Effector memory CD4-positive, alpha-beta T cell (primary cell): ENCODE results near the gene NPAS3.

Experiments
- DNase-seq, 3 donors: peaks; one replicate each; pipeline ENCODE4 v3.0.0-alpha.2; 2020
- H3K27ac ChIP-seq: 2 replicates; pipeline ENCODE4 v1.7.0; 2013; ENCODE audit warnings: mild to moderate bottlenecking, low read length, moderate library complexity; ENCODE audit not compliant: insufficient read depth, poor library complexity, severe bottlenecking
- H3K27me3 ChIP-seq: replicated peaks from 2 replicates; pipeline ENCODE4 v1.7.0; 2013; ENCODE audit warnings: mild to moderate bottlenecking, low read length; ENCODE audit not compliant: insufficient read depth, control insufficient read depth, poor library complexity, severe bottlenecking
- H3K36me3 ChIP-seq: 2 replicates; pipeline ENCODE4 v1.7.0; 2013; ENCODE audit warnings: mild to moderate bottlenecking, low read length, moderate library complexity; ENCODE audit not compliant: control insufficient read depth, insufficient read depth
- H3K4me1 ChIP-seq: 2 replicates; pipeline ENCODE4 v1.7.0; 2013; ENCODE audit warnings: low read length, mild to moderate bottlenecking; ENCODE audit not compliant: control insufficient read depth, insufficient read depth, poor library complexity, severe bottlenecking
- H3K4me3 ChIP-seq: 2 replicates; pipeline ENCODE4 v1.7.0; 2013; ENCODE audit warnings: low read length, low read depth, mild to moderate bottlenecking; ENCODE audit not compliant: insufficient read depth, poor library complexity, severe bottlenecking
- H3K9me3 ChIP-seq: 2 replicates; pipeline ENCODE4 v1.7.0; 2013; ENCODE audit warnings: mild to moderate bottlenecking, low read length, moderate library complexity; ENCODE audit not compliant: control insufficient read depth

The NPAS3 gene

GRCh38 chr14:33229269-33229929, 290.7 kb downstream of the NPAS3 start:
- Histone ChIP-seq H3K27me3 (no peaks in the 10 kb centered on the region), H3K4me3 (no peak overlapping the region), H3K27ac (no peak overlapping the region), H3K9me3 (no peaks in the 10 kb centered on the region), H3K36me3 (no peaks in the 10 kb centered on the region), H3K4me1 (no peaks in the 10 kb centered on the region)
- no peak for DNase-seq

GRCh38 chr14:33230021-33230420, 291.3 kb downstream of the NPAS3 start:
- Histone ChIP-seq H3K36me3 (no peaks in the 10 kb centered on the region), H3K27ac (no peak overlapping the region), H3K9me3 (no peaks in the 10 kb centered on the region), H3K4me1 (no peaks in the 10 kb centered on the region), H3K4me3 (no peak overlapping the region), H3K27me3 (no peaks in the 10 kb centered on the region)
- no peak for DNase-seq

GRCh38 chr14:33232031-33232430, 293.4 kb downstream of the NPAS3 start:
- Histone ChIP-seq H3K4me3 (no peak overlapping the region), H3K4me1 (no peaks in the 10 kb centered on the region), H3K27me3 (no peaks in the 10 kb centered on the region), H3K27ac (no peak overlapping the region), H3K36me3 (no peaks in the 10 kb centered on the region), H3K9me3 (no peaks in the 10 kb centered on the region)
- DNase-seq, result no peak

- no peak for DNase-seq
- H3K27me3 ChIP-seq, result no peaks in the 10 kb centered on the region
- H3K9me3 ChIP-seq, result no peaks in the 10 kb centered on the region
- H3K36me3 ChIP-seq, result no peaks in the 10 kb centered on the region
- no peak overlapping the region for H3K27ac ChIP-seq
- H3K4me3 ChIP-seq, result no peak overlapping the region
- no peaks in the 10 kb centered on the region for H3K4me1 ChIP-seq
Observed at GRCh38 chr14:33237115-33237740, 298.5 kb downstream of the NPAS3 start.

- no peak for DNase-seq
- no peak overlapping the region for H3K27ac ChIP-seq
- H3K9me3 ChIP-seq, result no peaks in the 10 kb centered on the region
- no peaks in the 10 kb centered on the region for H3K36me3 ChIP-seq
- H3K4me3 ChIP-seq, result no peak overlapping the region
- H3K27me3 ChIP-seq, result no peaks in the 10 kb centered on the region
- H3K4me1 ChIP-seq, result no peaks in the 10 kb centered on the region
Observed at GRCh38 chr14:33239465-33239864, 300.8 kb downstream of the NPAS3 start.

GRCh38 chr14:33240466-33240865, 301.8 kb downstream of the NPAS3 start:
- Histone ChIP-seq H3K4me3 (no peak overlapping the region), H3K27ac (no peak overlapping the region), H3K9me3 (no peaks in the 10 kb centered on the region), H3K27me3 (no peaks in the 10 kb centered on the region), H3K4me1 (no peaks in the 10 kb centered on the region), H3K36me3 (no peaks in the 10 kb centered on the region)
- DNase-seq, result no peak

- no peaks in the 10 kb centered on the region for H3K9me3 ChIP-seq
- no peaks in the 10 kb centered on the region for H3K4me1 ChIP-seq
- no peaks in the 10 kb centered on the region for H3K36me3 ChIP-seq
- no peaks in the 10 kb centered on the region for H3K27me3 ChIP-seq
- no peak overlapping the region for H3K27ac ChIP-seq
- no peak for DNase-seq
- no peak overlapping the region for H3K4me3 ChIP-seq
Observed at GRCh38 chr14:33241331-33241730, 302.7 kb downstream of the NPAS3 start.

- Histone ChIP-seq H3K4me1 (no peaks in the 10 kb centered on the region), H3K9me3 (no peaks in the 10 kb centered on the region), H3K27me3 (no peaks in the 10 kb centered on the region), H3K27ac (no peak overlapping the region), H3K4me3 (no peak overlapping the region), H3K36me3 (no peaks in the 10 kb centered on the region)
- no peak for DNase-seq
Observed at GRCh38 chr14:33249233-33249820, 310.6 kb downstream of the NPAS3 start.

- Histone ChIP-seq H3K4me3 (no peak overlapping the region), H3K27ac (no peak overlapping the region), H3K27me3 (no peaks in the 10 kb centered on the region)
Observed at GRCh38 chr14:33250963-33251362, 312.3 kb downstream of the NPAS3 start.

GRCh38 chr14:33254342-33254741, 315.7 kb downstream of the NPAS3 start:
- Histone ChIP-seq H3K4me1 (no peaks in the 10 kb centered on the region), H3K27ac (no peak overlapping the region), H3K9me3 (no peaks in the 10 kb centered on the region), H3K4me3 (no peak overlapping the region), H3K27me3 (no peaks in the 10 kb centered on the region), H3K36me3 (no peaks in the 10 kb centered on the region)
- DNase-seq, result no peak

More at GRCh38 chr14:33250963-33251362, 312.3 kb downstream of the NPAS3 start:
- Histone ChIP-seq H3K9me3 (no peaks in the 10 kb centered on the region), H3K36me3 (no peaks in the 10 kb centered on the region), H3K4me1 (no peaks in the 10 kb centered on the region)
- DNase-seq, result no peak
